Neutrophil (primary cell): ENCODE data around the gene IFNA6.
A peak's percentile ranks its signal among the peaks of the same experiment; 100 is the strongest.

Experiments
- H3K27ac ChIP-seq: fragments of 200-600 bp; sonication (generic); 2 replicates; pipeline ENCODE4 v1.5.1; 2016; ENCODE audit warnings: mild to moderate bottlenecking, moderate library complexity
- H3K27me3 ChIP-seq: fragments of 200-600 bp; sonication (generic); 2 replicates; pipeline ENCODE4 v1.6.0; 2016; ENCODE audit warnings: mild to moderate bottlenecking
- H3K36me3 ChIP-seq: fragments of 200-600 bp; sonication (generic); 2 replicates; pipeline ENCODE4 v1.5.1; 2017
- H3K4me1 ChIP-seq, 2 experiments: fragments of 200-600 bp in 1 of 2; sonication (generic) in 1 of 2; 1 replicate in 1 of 2; 2 replicates in 1 of 2; pipeline versions ENCODE4 v1.5.1 to v1.6.1; 2013 to 2016; ENCODE audit warnings: low read depth in 1 of 2, low read length in 1 of 2, mild to moderate bottlenecking in 1 of 2, moderate library complexity in 1 of 2; ENCODE audit not compliant: control insufficient read depth in 1 of 2, insufficient read depth in 1 of 2
- H3K4me3 ChIP-seq, 2 experiments: fragments of 200-600 bp in 1 of 2; sonication (generic) in 1 of 2; 1 replicate in 1 of 2; 2 replicates in 1 of 2; pipeline ENCODE4 v1.5.1; 2013 to 2016; ENCODE audit warnings: low read depth in 1 of 2, low read length in 1 of 2, mild to moderate bottlenecking in 1 of 2, moderate library complexity in 1 of 2
- H3K9me3 ChIP-seq: fragments of 200-600 bp; sonication (generic); 2 replicates; pipeline ENCODE4 v1.5.1; 2016
- CTCF ChIP-seq: fragments of 200-600 bp; sonication (generic); IDR thresholded peaks from 2 replicates; pipeline ENCODE4 v1.5.1; 2016; ENCODE audit warnings: antibody characterized with exemption

The IFNA6 gene

GRCh38 chr9:21334701-21335632, 15.7 kb downstream of the IFNA6 start, which contains the start of gene KLHL9:
TSS of gene KLHL9 (minus strand) at chr9:21335404. CDS start at chr9:21334859, 545 bp downstream.
- Histone ChIP-seq H3K36me3 (peaks cover 10% of the 10 kb centered on the region), H3K27ac (peak within 1 kb of the TSS; percentile 93), H3K9me3 (no peaks in the 10 kb centered on the region), H3K27me3 (peaks cover 6% of the 10 kb centered on the region), H3K4me3 (peak within 1 kb of the TSS; percentile 78 to 92), H3K4me1 (peaks cover 41 to 43% of the 10 kb centered on the region in 2 experiments)
- TF ChIP-seq CTCF = peak; percentile 20

- TF ChIP-seq CTCF = no peak
- Histone ChIP-seq H3K4me3 (no peak overlapping the region), H3K27me3 (no peaks in the 10 kb centered on the region), H3K36me3 (peaks cover 14% of the 10 kb centered on the region), H3K27ac (no peak overlapping the region), H3K9me3 (no peaks in the 10 kb centered on the region), H3K4me1 (peaks cover 43 to 44% of the 10 kb centered on the region in 2 experiments)
Measured at GRCh38 chr9:21333226-21333625, 17.5 kb downstream of the IFNA6 start.

DNA sequence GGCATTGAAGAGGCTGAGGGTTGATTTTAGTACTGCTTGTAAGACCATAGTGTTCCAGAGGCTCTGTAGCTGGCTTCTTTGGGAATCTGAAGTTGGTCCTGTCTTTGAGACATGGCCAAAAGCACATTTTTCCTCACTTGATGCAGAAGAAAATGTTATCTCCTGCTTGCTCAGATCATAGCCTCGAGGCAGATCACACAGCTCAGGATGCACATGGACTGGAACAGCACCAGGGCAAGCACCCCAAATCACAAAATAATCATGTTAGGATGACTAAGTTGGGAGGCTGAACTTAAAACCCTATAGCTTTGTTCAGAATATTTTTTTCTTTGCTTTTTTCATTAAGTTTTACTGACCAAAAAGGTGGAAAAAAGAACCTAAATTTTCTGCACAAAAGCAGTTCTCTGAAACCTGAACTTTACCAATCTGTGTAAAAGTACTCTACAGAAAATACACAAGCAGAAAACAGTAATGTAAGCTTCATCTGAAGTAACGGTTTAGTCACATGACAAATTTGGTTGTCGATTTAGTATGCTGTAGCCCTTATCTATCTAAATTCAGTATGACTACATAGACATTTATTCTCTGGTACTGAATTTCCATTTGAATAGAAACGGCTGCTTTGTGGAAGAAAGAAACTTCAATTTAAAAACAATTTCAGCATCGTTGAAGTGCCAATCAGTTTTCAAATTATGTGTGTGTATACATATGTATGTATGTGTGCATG, 18.8 kb downstream of the IFNA6 start:
- Histone ChIP-seq H3K4me3 (no peak overlapping the region), H3K27me3 (no peaks in the 10 kb centered on the region), H3K9me3 (no peaks in the 10 kb centered on the region), H3K4me1 (peaks cover 43 to 44% of the 10 kb centered on the region in 2 experiments), H3K27ac (no peak overlapping the region), H3K36me3 (peaks cover 14% of the 10 kb centered on the region)
- no peak for TF ChIP-seq CTCF

GRCh38 chr9:21326526-21327139, 24.1 kb downstream of the IFNA6 start:
- H3K4me3 ChIP-seq = no peak overlapping the region
- H3K36me3 ChIP-seq = peaks cover 52% of the 10 kb centered on the region
- no peak for TF ChIP-seq CTCF
- H3K27me3 ChIP-seq = no peaks in the 10 kb centered on the region
- peaks cover 14 to 17% of the 10 kb centered on the region in 2 experiments for H3K4me1 ChIP-seq
- H3K9me3 ChIP-seq = no peaks in the 10 kb centered on the region
- no peak overlapping the region for H3K27ac ChIP-seq

- peaks cover 6 to 7% of the 10 kb centered on the region in 2 experiments for H3K4me1 ChIP-seq
- H3K36me3 ChIP-seq = peaks cover 58% of the 10 kb centered on the region
- no peak overlapping the region for H3K27ac ChIP-seq
- TF ChIP-seq CTCF = no peak
- H3K9me3 ChIP-seq = no peaks in the 10 kb centered on the region
- no peak overlapping the region for H3K4me3 ChIP-seq
- no peaks in the 10 kb centered on the region for H3K27me3 ChIP-seq
Measured at GRCh38 chr9:21324047-21324446, 26.6 kb downstream of the IFNA6 start.
